SK-N-MC (cell line): ENCODE data around the gene SIMC1.
"Not testable (repeated sequence)": the region's sequence is repeated elsewhere in the genome, so short reads cannot be mapped to it uniquely, and the experiment has no call there.

ENCODE experiments used
- DNase-seq: peaks from one replicate; pipeline ENCODE4 v3.0.0-alpha.2; 2011; ENCODE audit warnings: low read depth, low spot score
- H3K27ac ChIP-seq: fragments of 200-600 bp; sonication (generic); 2 replicates; pipeline ENCODE4 v1.5.1; 2016; ENCODE audit warnings: mixed run types
- H3K36me3 ChIP-seq: fragments of 200-600 bp; sonication (generic); 2 replicates; pipeline ENCODE4 v1.6.1; 2017; ENCODE audit warnings: antibody characterized with exemption, low read length, mixed read lengths; ENCODE audit not compliant: insufficient read depth
- H3K4me3 ChIP-seq: fragments of 200-600 bp; sonication (generic); 2 replicates; pipeline ENCODE4 v1.5.1; 2016
- H3K9ac ChIP-seq: fragments of 200-600 bp; sonication (generic); 2 replicates; pipeline ENCODE4 v1.8.0; 2017; ENCODE audit warnings: mixed run types, mixed read lengths; ENCODE audit not compliant: insufficient read length
- H3K9me3 ChIP-seq: fragments of 200-600 bp; sonication (generic); 2 replicates; pipeline ENCODE4 v1.6.1; 2017; ENCODE audit warnings: low read depth, mild to moderate bottlenecking, antibody characterized with exemption, low read length, moderate library complexity, mixed read lengths

Gene SIMC1

GRCh38 chr5:176233253-176233652, 5.0 kb upstream of the SIMC1 start:
- DNase-seq, H3K27ac ChIP-seq, H3K9me3 ChIP-seq, H3K9ac ChIP-seq, H3K4me3 ChIP-seq, H3K36me3 ChIP-seq: not testable (repeated sequence)

GRCh38 chr5:176235155-176235554, 3.1 kb upstream of the SIMC1 start:
- H3K9me3 ChIP-seq, H3K27ac ChIP-seq, H3K9ac ChIP-seq, H3K36me3 ChIP-seq, H3K4me3 ChIP-seq: not testable (repeated sequence)
- DNase-seq: peak; percentile 5

- not testable (repeated sequence) for H3K9ac ChIP-seq, DNase-seq, H3K36me3 ChIP-seq, H3K9me3 ChIP-seq, H3K27ac ChIP-seq
- peak overlapping the region; percentile 61; the same call in 1 of the 2 replicates for H3K4me3 ChIP-seq
These were observed 540 bp downstream of the SIMC1 start for GRCh38 chr5:176238645-176239283.

- H3K9ac ChIP-seq, H3K27ac ChIP-seq, DNase-seq, H3K9me3 ChIP-seq, H3K36me3 ChIP-seq, H3K4me3 ChIP-seq: not testable (repeated sequence)
These were observed 1.1 kb downstream of the SIMC1 start for GRCh38 chr5:176239304-176239703.

GRCh38 chr5:176244318-176244717, 6.1 kb downstream of the SIMC1 start:
- H3K9me3 ChIP-seq, H3K4me3 ChIP-seq, H3K27ac ChIP-seq, H3K9ac ChIP-seq, H3K36me3 ChIP-seq, DNase-seq: not testable (repeated sequence)

- not testable (repeated sequence) for DNase-seq, H3K27ac ChIP-seq, H3K9me3 ChIP-seq, H3K36me3 ChIP-seq, H3K9ac ChIP-seq, H3K4me3 ChIP-seq
These were observed 6.8 kb downstream of the SIMC1 start for GRCh38 chr5:176245074-176245473.

- H3K9me3 ChIP-seq, DNase-seq, H3K36me3 ChIP-seq: not testable (repeated sequence)
These were observed 7.3 kb downstream of the SIMC1 start for GRCh38 chr5:176245489-176245888.

GRCh38 chr5:176250691-176251090, 12.5 kb downstream of the SIMC1 start:
- not testable (repeated sequence) for H3K27ac ChIP-seq, H3K4me3 ChIP-seq, H3K9ac ChIP-seq, DNase-seq, H3K36me3 ChIP-seq, H3K9me3 ChIP-seq

More at GRCh38 chr5:176245489-176245888, 7.3 kb downstream of the SIMC1 start:
- not testable (repeated sequence) for H3K27ac ChIP-seq, H3K9ac ChIP-seq, H3K4me3 ChIP-seq

GRCh38 chr5:176252171-176252570, 13.9 kb downstream of the SIMC1 start:
- H3K36me3 ChIP-seq, H3K27ac ChIP-seq, DNase-seq, H3K4me3 ChIP-seq, H3K9me3 ChIP-seq, H3K9ac ChIP-seq: not testable (repeated sequence)

- not testable (repeated sequence) for DNase-seq, H3K36me3 ChIP-seq, H3K9ac ChIP-seq, H3K9me3 ChIP-seq, H3K4me3 ChIP-seq, H3K27ac ChIP-seq
These were observed 15.3 kb downstream of the SIMC1 start for GRCh38 chr5:176253370-176254065.

- DNase-seq, H3K36me3 ChIP-seq: not testable (repeated sequence)
These were observed 15.8 kb downstream of the SIMC1 start for GRCh38 chr5:176254066-176254393.

GRCh38 chr5:176257871-176258505, 19.8 kb downstream of the SIMC1 start:
- not testable (repeated sequence) for H3K4me3 ChIP-seq, H3K9me3 ChIP-seq, H3K27ac ChIP-seq, H3K36me3 ChIP-seq, DNase-seq, H3K9ac ChIP-seq

More at GRCh38 chr5:176254066-176254393, 15.8 kb downstream of the SIMC1 start:
- H3K4me3 ChIP-seq, H3K9ac ChIP-seq, H3K9me3 ChIP-seq, H3K27ac ChIP-seq: not testable (repeated sequence)

- not testable (repeated sequence) for H3K9ac ChIP-seq, H3K27ac ChIP-seq, H3K36me3 ChIP-seq, H3K4me3 ChIP-seq, H3K9me3 ChIP-seq, DNase-seq
These were observed 22.5 kb downstream of the SIMC1 start for GRCh38 chr5:176260682-176261081.

GRCh38 chr5:176266448-176266847, 28.2 kb downstream of the SIMC1 start:
- not testable (repeated sequence) for H3K27ac ChIP-seq, H3K36me3 ChIP-seq, H3K9ac ChIP-seq, H3K4me3 ChIP-seq, H3K9me3 ChIP-seq, DNase-seq

GRCh38 chr5:176289018-176289417, 50.8 kb downstream of the SIMC1 start:
- H3K9me3 ChIP-seq, H3K9ac ChIP-seq, H3K36me3 ChIP-seq, H3K4me3 ChIP-seq, DNase-seq, H3K27ac ChIP-seq: not testable (repeated sequence)
